Measurements from ENCODE around the gene ANKRD29.

The ANKRD29 gene

GRCh38 chr18:23612434-23613090, 50.1 kb downstream of the ANKRD29 start:
- no peak for DNase-seq

- DNase-seq = no peak
These were observed 53.2 kb downstream of the ANKRD29 start for GRCh38 chr18:23609390-23610023.

- DNase-seq = no peak
These were observed 54.5 kb downstream of the ANKRD29 start for GRCh38 chr18:23608211-23608610.

- no peak for DNase-seq
These were observed 56.8 kb downstream of the ANKRD29 start for GRCh38 chr18:23605941-23606340.

- no peak for DNase-seq
These were observed 62.9 kb downstream of the ANKRD29 start for GRCh38 chr18:23599809-23600208.

GRCh38 chr18:23596183-23596582, 66.5 kb downstream of the ANKRD29 start:
- no peak for DNase-seq

- DNase-seq = no peak
These were observed 67.1 kb downstream of the ANKRD29 start for GRCh38 chr18:23595591-23595990.

- no peak for DNase-seq
These were observed 69.0 kb downstream of the ANKRD29 start for GRCh38 chr18:23593720-23594119.

- DNase-seq = no peak
These were observed 69.8 kb downstream of the ANKRD29 start for GRCh38 chr18:23592911-23593310.

- DNase-seq = no peak
These were observed 71.7 kb downstream of the ANKRD29 start for GRCh38 chr18:23591011-23591410.

GRCh38 chr18:23588836-23589560, 73.7 kb downstream of the ANKRD29 start:
- no peak for DNase-seq

GRCh38 chr18:23587220-23587642, 75.5 kb downstream of the ANKRD29 start:
- DNase-seq = no peak

- peak; percentile 71 for DNase-seq
These were observed 76.2 kb downstream of the ANKRD29 start, which contains the start of gene NPC1 for GRCh38 chr18:23586249-23587196. Gene NPC1 (minus strand): TSS chr18:23586506. CDS start chr18:23586343, 163 bp downstream.

GRCh38 chr18:23585897-23586248, 76.8 kb downstream of the ANKRD29 start:
- DNase-seq = no peak

GRCh38 chr18:23585007-23585871, 77.5 kb downstream of the ANKRD29 start:
- DNase-seq = no peak

GRCh38 chr18:23584019-23584983, 78.4 kb downstream of the ANKRD29 start:
- no peak for DNase-seq

- DNase-seq = no peak
These were observed 79.4 kb downstream of the ANKRD29 start for GRCh38 chr18:23583071-23583865.

GRCh38 chr18:23580677-23581367, 81.9 kb downstream of the ANKRD29 start:
- DNase-seq = no peak
